ENCODE measurements around the gene KIF20A.

Gene KIF20A

DNA sequence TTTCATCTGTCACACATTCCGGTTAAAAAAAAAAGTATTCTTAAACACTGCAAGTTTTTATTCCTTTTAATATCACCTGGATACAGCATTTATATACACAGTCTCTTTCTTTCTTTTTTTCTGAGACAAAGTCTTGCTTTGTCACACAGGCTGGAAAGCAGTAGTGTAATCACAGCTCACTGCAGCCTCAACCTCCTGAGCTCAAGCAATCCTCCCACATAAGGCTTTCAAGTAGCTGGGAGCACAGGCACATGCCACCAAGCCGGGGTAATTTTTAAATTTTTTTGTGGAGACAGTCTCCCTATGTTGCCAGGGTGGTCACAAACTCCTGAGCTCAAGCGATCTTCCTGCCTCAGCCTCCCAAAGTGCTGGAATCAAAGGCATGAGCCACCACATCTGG is 13.9 kb downstream of the KIF20A start:
- TF ChIP-seq CREB1 (IDR thresholded peaks at IDR 0.05; ENCODE audit: low read depth) (no peak), CEBPB (IDR thresholded peaks at IDR 0.05) (no peak)
- TF ChIP-seq, protein P1, sequence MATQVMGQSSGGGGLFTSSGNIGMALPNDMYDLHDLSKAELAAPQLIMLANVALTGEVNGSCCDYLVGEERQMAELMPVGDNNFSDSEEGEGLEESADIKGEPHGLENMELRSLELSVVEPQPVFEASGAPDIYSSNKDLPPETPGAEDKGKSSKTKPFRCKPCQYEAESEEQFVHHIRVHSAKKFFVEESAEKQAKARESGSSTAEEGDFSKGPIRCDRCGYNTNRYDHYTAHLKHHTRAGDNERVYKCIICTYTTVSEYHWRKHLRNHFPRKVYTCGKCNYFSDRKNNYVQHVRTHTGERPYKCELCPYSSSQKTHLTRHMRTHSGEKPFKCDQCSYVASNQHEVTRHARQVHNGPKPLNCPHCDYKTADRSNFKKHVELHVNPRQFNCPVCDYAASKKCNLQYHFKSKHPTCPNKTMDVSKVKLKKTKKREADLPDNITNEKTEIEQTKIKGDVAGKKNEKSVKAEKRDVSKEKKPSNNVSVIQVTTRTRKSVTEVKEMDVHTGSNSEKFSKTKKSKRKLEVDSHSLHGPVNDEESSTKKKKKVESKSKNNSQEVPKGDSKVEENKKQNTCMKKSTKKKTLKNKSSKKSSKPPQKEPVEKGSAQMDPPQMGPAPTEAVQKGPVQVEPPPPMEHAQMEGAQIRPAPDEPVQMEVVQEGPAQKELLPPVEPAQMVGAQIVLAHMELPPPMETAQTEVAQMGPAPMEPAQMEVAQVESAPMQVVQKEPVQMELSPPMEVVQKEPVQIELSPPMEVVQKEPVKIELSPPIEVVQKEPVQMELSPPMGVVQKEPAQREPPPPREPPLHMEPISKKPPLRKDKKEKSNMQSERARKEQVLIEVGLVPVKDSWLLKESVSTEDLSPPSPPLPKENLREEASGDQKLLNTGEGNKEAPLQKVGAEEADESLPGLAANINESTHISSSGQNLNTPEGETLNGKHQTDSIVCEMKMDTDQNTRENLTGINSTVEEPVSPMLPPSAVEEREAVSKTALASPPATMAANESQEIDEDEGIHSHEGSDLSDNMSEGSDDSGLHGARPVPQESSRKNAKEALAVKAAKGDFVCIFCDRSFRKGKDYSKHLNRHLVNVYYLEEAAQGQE (IDR thresholded peaks at IDR 0.05; ENCODE audit: low read depth) = no peak

DNA sequence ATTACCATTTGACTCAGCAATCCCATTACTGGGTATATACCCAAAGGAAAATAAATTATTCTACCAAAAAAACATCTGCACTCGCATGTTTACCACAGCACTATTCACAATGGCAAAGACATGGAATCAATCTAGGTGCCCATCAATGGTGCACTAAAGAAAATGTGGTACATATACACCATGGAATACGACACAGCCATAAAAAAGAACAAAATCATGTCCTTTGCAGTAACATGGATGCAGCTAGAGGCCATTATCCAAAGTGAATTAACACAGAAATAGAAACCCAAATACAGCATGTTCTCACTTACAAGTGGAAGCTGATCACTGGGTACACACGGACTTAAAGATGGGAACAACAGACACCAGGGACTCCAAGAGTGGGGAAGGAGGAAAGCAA is 32.1 kb downstream of the KIF20A start:
- no peak for TF ChIP-seq TEAD4 (IDR thresholded peaks at IDR 0.05)
- TF ChIP-seq CEBPB (IDR thresholded peaks at IDR 0.05) = no peak
- TF ChIP-seq, protein P1 (IDR thresholded peaks at IDR 0.05; ENCODE audit: low read depth) = no peak
- no peak for TF ChIP-seq EP300 (IDR thresholded peaks at IDR 0.05; ENCODE audit: borderline replicate concordance)
- no peak for TF ChIP-seq TCF12 (IDR thresholded peaks at IDR 0.05; ENCODE audit: low read depth)
- no peak for TF ChIP-seq TAF1 (IDR thresholded peaks at IDR 0.05; ENCODE audit: low read depth)
- TF ChIP-seq, protein P2, sequence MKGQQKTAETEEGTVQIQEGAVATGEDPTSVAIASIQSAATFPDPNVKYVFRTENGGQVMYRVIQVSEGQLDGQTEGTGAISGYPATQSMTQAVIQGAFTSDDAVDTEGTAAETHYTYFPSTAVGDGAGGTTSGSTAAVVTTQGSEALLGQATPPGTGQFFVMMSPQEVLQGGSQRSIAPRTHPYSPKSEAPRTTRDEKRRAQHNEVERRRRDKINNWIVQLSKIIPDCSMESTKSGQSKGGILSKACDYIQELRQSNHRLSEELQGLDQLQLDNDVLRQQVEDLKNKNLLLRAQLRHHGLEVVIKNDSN (IDR thresholded peaks at IDR 0.05) = no peak
- no peak for TF ChIP-seq RAD21 (IDR thresholded peaks at IDR 0.05; ENCODE audit: low read depth)
- TF ChIP-seq FOXM1 (IDR thresholded peaks at IDR 0.05; ENCODE audit: borderline replicate concordance, low read depth) = no peak
- TF ChIP-seq, protein P3, sequence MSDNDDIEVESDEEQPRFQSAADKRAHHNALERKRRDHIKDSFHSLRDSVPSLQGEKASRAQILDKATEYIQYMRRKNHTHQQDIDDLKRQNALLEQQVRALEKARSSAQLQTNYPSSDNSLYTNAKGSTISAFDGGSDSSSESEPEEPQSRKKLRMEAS (IDR thresholded peaks at IDR 0.05) = no peak
- TF ChIP-seq NFIC (IDR thresholded peaks at IDR 0.05) = no peak
- no peak for TF ChIP-seq EGR1 (IDR thresholded peaks at IDR 0.05)
- no peak for TF ChIP-seq ZBTB7A (IDR thresholded peaks at IDR 0.05; ENCODE audit: low read depth)
- no peak for TF ChIP-seq YY1 (IDR thresholded peaks at IDR 0.05; ENCODE audit: low read depth)

DNA sequence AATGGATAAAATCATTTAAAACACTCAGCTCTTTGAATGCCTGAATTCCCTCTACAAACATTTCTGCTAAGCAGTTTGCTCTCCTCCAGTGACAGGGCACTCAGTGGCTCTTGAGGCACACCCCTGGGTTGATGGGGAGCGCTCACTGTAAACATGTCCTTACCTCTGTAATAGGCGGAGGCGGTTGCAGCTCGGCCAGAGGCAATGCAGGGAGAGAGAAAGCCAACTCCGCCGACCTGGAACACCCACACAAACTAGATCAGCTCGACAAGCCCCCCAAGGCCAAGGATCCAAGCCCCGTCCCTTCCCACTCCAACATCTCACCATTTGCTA is 33.9 kb downstream of the KIF20A start:
- no peak for TF ChIP-seq TAF1 (IDR thresholded peaks at IDR 0.05; ENCODE audit: low read depth)
- TF ChIP-seq FOXM1 (IDR thresholded peaks at IDR 0.05; ENCODE audit: borderline replicate concordance, low read depth) = no peak
- no peak for TF ChIP-seq CEBPB (IDR thresholded peaks at IDR 0.05)
- no peak for TF ChIP-seq TEAD4 (IDR thresholded peaks at IDR 0.05)
- TF ChIP-seq TCF12 (IDR thresholded peaks at IDR 0.05; ENCODE audit: low read depth) = no peak
- TF ChIP-seq CREB1 (IDR thresholded peaks at IDR 0.05; ENCODE audit: low read depth) = no peak
- TF ChIP-seq, protein P3 (IDR thresholded peaks at IDR 0.05) = no peak
- no peak for TF ChIP-seq EP300 (IDR thresholded peaks at IDR 0.05; ENCODE audit: borderline replicate concordance)
- no peak for TF ChIP-seq RAD21 (IDR thresholded peaks at IDR 0.05; ENCODE audit: low read depth)
- TF ChIP-seq, protein P2 (IDR thresholded peaks at IDR 0.05) = no peak
- no peak for TF ChIP-seq ZBTB7A (IDR thresholded peaks at IDR 0.05; ENCODE audit: low read depth)
- no peak for TF ChIP-seq NFIC (IDR thresholded peaks at IDR 0.05)
- TF ChIP-seq, protein P1 (IDR thresholded peaks at IDR 0.05; ENCODE audit: low read depth) = no peak
- TF ChIP-seq EGR1 (IDR thresholded peaks at IDR 0.05) = no peak

DNA sequence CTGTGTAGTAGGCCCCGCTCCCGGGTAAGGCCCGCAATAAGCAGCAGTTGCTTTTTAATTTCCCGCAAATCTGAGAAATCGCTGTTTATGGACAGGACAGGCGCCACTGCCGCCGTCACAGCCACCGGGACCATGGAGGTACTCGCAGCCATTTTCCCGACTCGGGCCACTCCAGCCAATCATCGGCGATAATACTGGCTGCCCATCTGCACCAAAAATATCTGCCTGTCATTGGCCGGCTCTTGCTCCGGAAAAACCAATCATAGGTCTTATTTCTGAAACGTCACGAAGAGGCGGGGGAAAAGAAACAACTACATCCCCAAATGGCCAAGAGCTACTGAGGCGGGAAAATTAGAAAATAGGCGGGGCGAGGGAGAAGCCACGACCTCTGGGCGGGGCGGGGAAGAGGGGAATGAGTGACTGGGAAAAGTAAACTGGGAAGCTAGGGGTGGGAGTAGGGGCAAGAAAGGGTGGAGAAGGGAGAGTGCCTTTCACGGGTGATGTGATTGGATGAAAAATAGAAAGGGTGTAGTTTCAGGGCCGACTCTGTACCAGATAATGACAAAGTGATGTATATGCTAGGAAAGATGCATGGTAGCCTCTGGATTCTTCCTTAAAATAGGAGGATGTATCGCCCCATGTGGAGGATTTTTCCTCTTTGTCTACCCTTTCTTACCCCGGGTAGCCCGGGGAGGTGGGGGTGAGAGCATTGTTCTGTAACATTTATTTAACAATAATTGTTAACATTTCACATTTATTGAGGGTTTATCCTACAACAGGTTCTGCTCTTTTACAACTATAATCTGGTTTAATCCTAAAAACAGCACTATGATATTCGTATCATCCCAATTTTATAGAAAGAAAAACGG is 34.5 kb downstream of the KIF20A start, which contains the start of gene CDC23:
TSS of gene CDC23 (minus strand) at position 163 of the 869 bp plus-strand sequence. CDS start at position 152, 11 bp downstream.
- TF ChIP-seq TEAD4 (IDR thresholded peaks at IDR 0.05) (no peak), YY1 (IDR thresholded peaks at IDR 0.05; ENCODE audit: low read depth) (peak; percentile 98), TCF12 (IDR thresholded peaks at IDR 0.05; ENCODE audit: low read depth) (0 out of 2 replicates have a peak, but pooled peaks have one; percentile 23), EGR1 (IDR thresholded peaks at IDR 0.05) (peak; percentile 32; the same call in 1 of the 2 replicates), CREB1 (IDR thresholded peaks at IDR 0.05; ENCODE audit: low read depth) (peak; percentile 83), TAF1 (IDR thresholded peaks at IDR 0.05; ENCODE audit: low read depth) (peak; percentile 95)

Data from Ishikawa (cell line).